ENCODE results near the gene SLC2A13. TPM values are rescaled to one million over a fixed set of nuclear protein-coding genes. Genes with fewer than 3 reads are reported as not detected.

SLC2A13 gene
- total and polyA plus RNA-seq, 8 donors = 0.93 to 87.5 (median 4.0) TPM

DNA sequence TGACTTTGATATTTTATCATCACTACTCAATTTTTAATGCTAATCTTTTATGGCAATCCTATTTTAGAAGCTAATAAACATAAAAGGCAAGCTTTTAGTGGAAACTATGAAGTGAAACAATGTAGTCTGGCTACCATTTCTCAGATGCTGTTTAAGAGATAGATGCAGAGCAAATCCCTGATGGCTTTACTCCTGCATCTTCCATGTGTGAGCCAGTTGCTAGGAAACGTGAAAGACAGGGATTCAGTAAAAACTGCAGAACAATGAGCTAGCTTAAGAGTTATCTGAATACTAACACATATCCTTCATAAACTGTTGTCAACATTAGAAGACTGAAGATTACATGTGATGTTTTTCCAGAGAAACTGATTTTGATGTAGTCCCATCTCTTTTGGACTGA is 112.6 kb downstream of the SLC2A13 start:
- no peak overlapping the region for H3K27ac ChIP-seq
- 69 to 90% (median 81%) methylated on average over 1 of the region's 1 CpG for WGBS, 5 donors
- H3K36me3 ChIP-seq = no peaks in the 10 kb centered on the region
- H3K27me3 ChIP-seq = no peaks in the 10 kb centered on the region
- DNase-seq = no peak
- no peaks in the 10 kb centered on the region for H3K4me1 ChIP-seq
- TF ChIP-seq, protein P1, sequence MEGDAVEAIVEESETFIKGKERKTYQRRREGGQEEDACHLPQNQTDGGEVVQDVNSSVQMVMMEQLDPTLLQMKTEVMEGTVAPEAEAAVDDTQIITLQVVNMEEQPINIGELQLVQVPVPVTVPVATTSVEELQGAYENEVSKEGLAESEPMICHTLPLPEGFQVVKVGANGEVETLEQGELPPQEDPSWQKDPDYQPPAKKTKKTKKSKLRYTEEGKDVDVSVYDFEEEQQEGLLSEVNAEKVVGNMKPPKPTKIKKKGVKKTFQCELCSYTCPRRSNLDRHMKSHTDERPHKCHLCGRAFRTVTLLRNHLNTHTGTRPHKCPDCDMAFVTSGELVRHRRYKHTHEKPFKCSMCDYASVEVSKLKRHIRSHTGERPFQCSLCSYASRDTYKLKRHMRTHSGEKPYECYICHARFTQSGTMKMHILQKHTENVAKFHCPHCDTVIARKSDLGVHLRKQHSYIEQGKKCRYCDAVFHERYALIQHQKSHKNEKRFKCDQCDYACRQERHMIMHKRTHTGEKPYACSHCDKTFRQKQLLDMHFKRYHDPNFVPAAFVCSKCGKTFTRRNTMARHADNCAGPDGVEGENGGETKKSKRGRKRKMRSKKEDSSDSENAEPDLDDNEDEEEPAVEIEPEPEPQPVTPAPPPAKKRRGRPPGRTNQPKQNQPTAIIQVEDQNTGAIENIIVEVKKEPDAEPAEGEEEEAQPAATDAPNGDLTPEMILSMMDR (IDR thresholded peaks at IDR 0.05) = no peak
- TF ChIP-seq EP300 (IDR thresholded peaks at IDR 0.05) (no peak), POLR2A (IDR thresholded peaks at IDR 0.05) (no peak), POLR2AphosphoS5 (IDR thresholded peaks at IDR 0.05) (no peak)
- intact Hi-C loops (cut with DNase I; ENCODE audit: low total_unique reads) = loop anchor here (10.0 kb wide), 1 partner anchor 228 kb away; no protein-coding TSS in a partner anchor
- no peak overlapping the region for H3K4me3 ChIP-seq
- peaks cover 0 to 14% (median 8%) of the 10 kb centered on the region in 4 donors for H3K9me3 ChIP-seq

DNA sequence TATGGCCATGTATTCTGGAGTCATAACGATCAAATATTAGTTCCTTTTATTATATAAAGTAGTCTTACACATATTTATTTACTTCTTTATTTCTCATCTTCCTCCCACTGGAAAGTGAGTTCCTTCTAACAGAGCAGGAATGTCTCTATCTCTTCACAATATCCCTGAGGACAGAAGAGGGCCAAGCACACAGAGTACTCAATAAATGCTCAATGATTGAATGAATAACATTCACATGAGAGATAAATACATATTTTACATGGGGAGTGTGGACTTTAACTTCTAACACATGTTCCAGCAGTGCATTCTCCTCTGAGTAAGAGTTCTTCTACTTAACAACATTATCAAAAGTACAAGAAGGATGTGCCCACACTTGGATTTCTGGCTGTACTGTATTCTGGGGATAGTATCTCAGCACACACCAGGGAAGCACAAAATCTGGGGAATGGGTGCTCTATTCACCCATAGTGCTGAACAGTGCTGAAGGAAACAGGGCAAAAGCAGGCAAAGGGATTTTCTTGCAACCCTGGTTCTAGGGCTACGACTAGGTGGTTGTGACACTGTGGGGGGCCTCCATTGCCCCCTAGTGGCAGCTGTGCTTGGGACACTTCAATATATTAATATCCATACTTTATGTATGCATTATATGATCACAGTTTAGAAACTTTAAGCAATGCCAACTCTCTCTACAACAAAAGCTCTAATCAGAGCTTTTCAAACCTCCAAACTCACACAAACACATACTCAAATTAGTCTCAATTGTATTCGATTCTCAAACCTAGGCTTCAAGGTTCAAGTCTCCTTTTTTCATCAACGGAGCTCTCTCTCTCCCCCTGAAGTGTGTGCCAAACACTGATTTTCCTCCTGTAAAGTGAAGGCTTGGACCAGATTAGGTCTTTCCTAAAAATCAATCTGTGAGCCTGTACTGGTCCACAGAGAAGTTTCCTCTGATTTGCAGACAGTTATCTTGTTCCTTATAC is 115.5 kb downstream of the SLC2A13 start:
- Histone ChIP-seq H3K27ac (no peak overlapping the region), H3K27me3 (no peaks in the 10 kb centered on the region), H3K4me3 (no peak overlapping the region), H3K36me3 (no peaks in the 10 kb centered on the region), H3K9me3 (no peaks in the 10 kb centered on the region), H3K4me1 (no peaks in the 10 kb centered on the region)
- intact Hi-C loops (cut with DNase I; ENCODE audit: low total_unique reads) = loop anchor here (10.0 kb wide), 1 partner anchor 226 kb away; no protein-coding TSS in a partner anchor
- peak; percentile 71 to 80 for DNase-seq
- TF ChIP-seq POLR2AphosphoS5 (IDR thresholded peaks at IDR 0.05) (no peak), EP300 (IDR thresholded peaks at IDR 0.05) (no peak), POLR2A (IDR thresholded peaks at IDR 0.05) (no peak)
- TF ChIP-seq, protein P1 (IDR thresholded peaks at IDR 0.05) = peak in 5 of 7 experiments; percentile 66 to 93 (median 68)
- WGBS, 5 donors = 41 to 60% (median 52%) methylated on average over 4 of the region's 4 CpGs

DNA sequence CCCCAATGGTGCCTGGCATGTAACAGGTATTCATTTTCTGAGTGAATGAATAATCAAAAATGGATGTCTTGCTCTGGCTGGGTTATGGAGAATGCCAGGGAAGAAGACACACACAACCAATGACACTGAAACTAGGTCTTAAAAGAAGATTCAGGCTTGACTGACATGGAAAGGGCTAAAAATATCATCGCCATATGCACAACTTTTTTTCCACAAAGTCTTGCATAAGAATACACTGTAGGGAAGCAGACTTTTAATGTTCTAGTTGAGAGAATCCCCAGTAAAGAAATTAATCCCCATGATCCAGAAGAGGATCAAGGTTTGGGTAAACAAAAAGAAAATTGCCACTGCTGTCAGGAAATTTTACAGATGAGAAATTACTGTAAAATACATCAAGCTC is 116.4 kb downstream of the SLC2A13 start:
- TF ChIP-seq EP300 (IDR thresholded peaks at IDR 0.05) = no peak
- TF ChIP-seq POLR2AphosphoS5 (IDR thresholded peaks at IDR 0.05) = no peak
- TF ChIP-seq, protein P1 (IDR thresholded peaks at IDR 0.05) = no peak
- no peak for TF ChIP-seq POLR2A (IDR thresholded peaks at IDR 0.05)
- 82 to 95% (median 89%) methylated on average over 1 of the region's 1 CpG for WGBS, 5 donors
- intact Hi-C loops (cut with DNase I; ENCODE audit: low total_unique reads) = no loop called here

DNA sequence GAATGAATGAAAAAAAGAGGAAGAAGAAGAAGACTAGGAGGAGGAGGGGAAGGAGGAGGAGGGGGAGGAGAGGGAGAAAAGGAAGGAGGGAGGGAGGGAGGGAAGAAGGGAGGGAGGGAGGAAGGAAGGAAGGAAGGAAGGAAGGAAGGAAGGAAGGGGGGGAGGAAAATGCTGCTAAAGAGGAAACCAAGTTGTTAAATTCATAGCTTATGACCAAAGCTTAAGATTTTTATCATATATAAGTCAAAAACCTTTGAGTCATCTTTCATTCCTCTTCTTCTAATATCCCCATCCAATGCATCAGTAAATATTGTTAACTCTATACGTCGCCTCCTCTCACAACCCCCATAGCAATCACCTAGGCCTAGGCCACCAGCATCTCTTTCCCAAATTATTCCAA is 117.3 kb downstream of the SLC2A13 start:
- no peak overlapping the region for H3K4me3 ChIP-seq
- no peaks in the 10 kb centered on the region for H3K4me1 ChIP-seq
- intact Hi-C loops (cut with DNase I; ENCODE audit: low total_unique reads) = no loop called here
- no peak overlapping the region for H3K27ac ChIP-seq
- no peaks in the 10 kb centered on the region for H3K27me3 ChIP-seq
- TF ChIP-seq POLR2A (IDR thresholded peaks at IDR 0.05) = no peak
- TF ChIP-seq, protein P1 (IDR thresholded peaks at IDR 0.05) = no peak
- no peak for TF ChIP-seq EP300 (IDR thresholded peaks at IDR 0.05)
- no peak for TF ChIP-seq POLR2AphosphoS5 (IDR thresholded peaks at IDR 0.05)
- DNase-seq = no peak
- H3K9me3 ChIP-seq = no peaks in the 10 kb centered on the region
- H3K36me3 ChIP-seq = no peaks in the 10 kb centered on the region
- WGBS, 5 donors = 88 to 100% (median 94%) methylated on average over 2 of the region's 2 CpGs

More for the DNA sequence above, 116.4 kb downstream of the SLC2A13 start:
- DNase-seq = no peak
- Histone ChIP-seq H3K9me3 (no peaks in the 10 kb centered on the region), H3K36me3 (no peaks in the 10 kb centered on the region), H3K4me3 (no peak overlapping the region), H3K27me3 (no peaks in the 10 kb centered on the region), H3K27ac (no peak overlapping the region), H3K4me1 (no peaks in the 10 kb centered on the region)
